A549 (cell line): ENCODE data around the gene PHYHIPL.

Experiments used
- CBX8 ChIP-seq: fragments of 200-600 bp; sonication (generic); IDR thresholded peaks from 2 replicates; pipeline ENCODE4 v1.6.1; 2016
- CTCF ChIP-seq: fragments of >200 bp; sonication (Bioruptor Twin); formaldehyde crosslinking; IDR thresholded peaks from 3 replicates; pipeline ENCODE4 v1.5.1; 2016
- POLR2A ChIP-seq: IDR thresholded peaks from 2 replicates; pipeline ENCODE4 v1.6.1; 2012; ENCODE audit warnings: mild to moderate bottlenecking, low read length
- REST ChIP-seq: fragments of 200-600 bp; sonication (generic); IDR thresholded peaks from 2 replicates; pipeline ENCODE4 v1.6.1; 2016; ENCODE audit warnings: antibody characterized with exemption, mild to moderate bottlenecking, moderate library complexity
- ZC3H11A ChIP-seq: fragments of 450-650 bp; IDR thresholded peaks from 2 replicates; pipeline ENCODE4 v1.6.1; 2014; ENCODE audit warnings: antibody characterized with exemption, mild to moderate bottlenecking

- TF ChIP-seq CTCF, result no peak
- TF ChIP-seq ZC3H11A, result no peak
- no peak for TF ChIP-seq CBX8
- no peak for TF ChIP-seq POLR2A
- no peak for TF ChIP-seq REST
Observed at GRCh38 chr10:59243611-59244195, 67.3 kb downstream of the PHYHIPL start.
